NCI-H82 treated with DMSO at 0.1 percent for 48 hours (cell line): ENCODE results near the gene ARMH4.

Experiments
- DNase-seq: peaks from one replicate; lab custom pipeline; 2025; ENCODE audit not compliant: unreplicated experiment; lab: John Stamatoyannopoulos, UW

ARMH4 gene

GRCh38 chr14:57970594-57970993, 181.4 kb downstream of the ARMH4 start:
- DNase-seq, result no peak

DNA sequence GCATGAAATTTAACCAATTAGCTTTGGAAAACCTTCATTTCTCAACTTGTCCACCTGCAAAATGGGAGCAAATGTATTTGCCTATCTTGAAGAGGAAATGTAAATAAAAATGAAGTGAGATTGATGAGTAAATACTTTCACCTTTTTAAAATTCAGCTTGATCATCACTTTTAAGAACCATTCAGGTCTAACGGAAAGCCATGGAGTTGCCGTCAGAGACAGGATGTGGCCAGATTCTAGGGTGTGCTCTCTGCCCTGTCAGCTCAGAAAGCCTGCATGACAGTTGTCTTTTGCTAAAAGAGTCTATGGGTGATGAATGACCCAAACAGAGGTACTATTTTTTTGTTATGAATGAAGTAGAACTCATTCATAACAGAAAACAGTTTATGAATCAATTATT, 181.8 kb downstream of the ARMH4 start:
- DNase-seq, result no peak

GRCh38 chr14:57963071-57963470, 188.9 kb downstream of the ARMH4 start:
- DNase-seq, result no peak

GRCh38 chr14:57962325-57963035, 189.5 kb downstream of the ARMH4 start:
- DNase-seq, result peak; percentile 98

GRCh38 chr14:57961786-57962060, 190.3 kb downstream of the ARMH4 start:
- DNase-seq, result peak; percentile 100

DNA sequence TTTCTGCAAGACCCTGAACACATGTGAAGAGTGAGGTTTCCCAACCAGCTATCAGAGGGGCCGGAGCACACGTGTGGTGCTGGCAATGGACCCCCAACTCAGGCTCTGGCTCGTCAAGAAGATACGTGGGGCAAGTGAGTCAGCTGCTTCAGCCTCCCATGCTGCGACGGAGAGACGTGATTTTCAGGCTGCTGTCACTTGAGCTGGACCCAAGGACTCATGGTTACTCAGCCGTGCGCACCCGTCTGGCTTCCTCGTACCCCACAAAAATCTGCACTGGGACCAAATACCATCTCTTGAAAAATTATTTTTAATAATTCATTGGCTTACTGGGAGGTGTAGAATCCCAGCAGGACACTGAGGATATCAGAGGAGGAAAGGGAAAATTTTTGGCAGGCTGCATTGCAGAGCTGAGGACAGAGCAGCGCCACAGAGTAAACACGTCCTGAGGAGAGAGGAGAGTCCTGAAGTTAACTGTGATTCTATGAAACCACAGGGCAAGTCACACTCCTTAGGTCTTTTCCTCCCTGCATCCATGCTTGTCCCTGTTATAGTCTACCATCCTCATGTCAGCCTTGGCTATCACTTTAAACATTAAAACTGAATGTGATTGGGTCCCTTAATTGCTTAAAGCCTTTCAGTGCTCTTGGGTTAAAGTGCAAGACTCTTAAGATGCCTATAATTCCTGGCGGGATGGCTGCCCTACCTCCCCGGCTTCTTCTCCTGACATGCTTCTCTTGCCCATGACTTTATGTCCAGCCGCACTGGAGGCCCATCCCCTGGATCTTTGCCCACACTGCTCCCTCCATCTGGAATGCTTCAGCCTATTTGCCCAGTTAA, 190.8 kb downstream of the ARMH4 start:
- DNase-seq, result no peak

- DNase-seq, result no peak
Measured at GRCh38 chr14:57957441-57957840, 194.6 kb downstream of the ARMH4 start.
